GM21447 (cell line): ENCODE data around the gene MMP10.

Experiments
- ATAC-seq: cut with Tn5 transposase; IDR thresholded peaks from one replicate; pipeline ENCODE4 v1.9.1; 2021; ENCODE audit not compliant: unreplicated experiment

Gene MMP10

DNA sequence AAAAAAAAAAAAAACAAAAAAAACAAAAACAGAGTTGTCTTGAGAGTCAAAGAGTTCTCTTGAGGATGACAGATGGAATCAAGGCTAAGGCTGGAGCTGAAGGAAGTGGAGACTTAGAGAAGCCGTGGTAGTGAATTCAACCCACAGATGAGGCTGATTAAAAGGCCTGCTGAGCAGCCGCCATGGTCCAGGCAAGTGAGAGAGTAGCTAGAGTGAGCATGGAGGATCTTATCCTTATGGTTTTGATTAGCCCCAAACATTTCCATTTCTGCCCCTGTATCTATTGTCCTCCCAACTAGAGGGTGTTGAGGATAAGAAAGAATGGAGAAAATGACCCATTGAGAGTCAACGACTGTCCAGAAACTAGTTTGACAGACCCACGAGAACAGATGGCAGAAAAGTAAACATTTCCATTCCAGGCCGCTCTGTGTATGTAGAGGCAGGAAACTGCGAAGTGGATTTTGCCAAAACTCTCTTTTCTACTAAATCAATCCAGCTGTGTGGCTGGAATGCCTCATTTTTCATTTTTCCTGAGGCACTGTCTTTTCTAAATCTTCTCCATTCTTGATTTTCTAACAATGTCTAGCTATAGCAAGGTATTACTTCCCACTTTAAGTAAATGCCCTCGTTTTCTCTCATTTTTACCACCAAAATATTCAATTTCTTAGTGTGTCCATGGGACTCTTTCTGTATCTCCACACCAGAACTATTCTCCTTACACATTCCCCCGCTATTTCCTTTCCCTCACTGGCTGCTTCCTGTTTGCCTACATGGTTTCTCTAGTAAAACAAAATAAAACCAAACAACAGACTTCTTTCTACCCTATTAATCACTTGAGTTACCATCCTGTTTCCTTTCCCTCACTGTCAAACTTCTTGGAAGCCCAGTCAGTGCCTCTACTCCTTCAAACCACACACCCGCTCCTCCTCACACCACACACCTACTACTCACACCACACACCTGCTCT lies 50.3 kb downstream of the MMP10 start:
- no peak for ATAC-seq

DNA sequence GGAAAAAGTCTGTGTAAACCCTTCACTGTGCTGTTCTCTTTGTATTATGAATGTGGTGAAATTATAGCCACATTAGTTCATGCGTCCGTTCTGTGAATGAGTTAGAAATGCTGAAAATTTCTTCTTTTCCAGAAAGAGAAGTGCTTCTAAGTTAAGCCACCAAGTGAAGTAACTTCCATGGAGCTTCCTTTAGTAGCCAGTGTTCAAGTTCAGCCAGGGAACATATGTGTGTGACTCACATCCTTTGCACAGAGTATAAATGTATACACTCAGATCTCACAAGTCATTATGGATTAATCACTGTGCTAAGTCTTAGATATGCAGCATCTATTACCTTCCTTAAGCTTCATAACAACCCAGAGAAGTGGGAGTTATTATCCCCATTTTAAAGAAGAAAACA lies 52.5 kb downstream of the MMP10 start:
- ATAC-seq = no peak

DNA sequence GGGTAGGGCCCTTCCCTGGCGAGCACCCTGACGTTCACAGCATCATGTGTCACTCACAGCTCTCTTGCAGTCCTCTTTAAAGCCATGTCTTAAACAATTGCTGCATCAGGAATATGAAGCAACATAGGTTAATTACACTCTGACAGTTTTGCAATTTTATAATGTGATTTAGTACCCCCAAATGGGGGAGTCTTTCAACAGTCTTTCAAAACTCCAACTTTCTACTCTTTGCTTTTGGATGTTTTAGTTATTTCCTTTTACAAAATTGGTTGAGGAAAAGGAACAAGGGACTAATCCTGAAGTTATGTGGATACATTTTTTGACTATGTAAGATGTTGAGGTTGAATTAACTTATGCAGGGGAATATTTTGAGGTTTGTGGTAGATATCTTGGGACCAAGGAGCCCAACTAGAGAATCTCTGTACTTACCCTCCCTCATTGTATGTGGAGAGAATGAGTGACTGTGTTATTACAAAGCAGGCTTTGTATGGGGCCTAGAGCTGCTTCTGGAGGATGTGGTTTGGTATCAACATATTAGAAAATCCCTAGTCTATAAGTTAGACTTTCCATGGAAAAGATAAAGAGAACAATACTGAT lies 55.4 kb downstream of the MMP10 start, which contains the start of gene MMP8:
Gene MMP8, minus strand, starts transcription at position 51 of the 597 bp plus-strand sequence. CDS start 99 bp downstream, outside the sequence.
- ATAC-seq = no peak

- ATAC-seq = no peak
These were observed 57.6 kb downstream of the MMP10 start for GRCh38 chr11:102722821-102723220.
